Measurements from ENCODE around the gene SOHLH1.

DNA sequence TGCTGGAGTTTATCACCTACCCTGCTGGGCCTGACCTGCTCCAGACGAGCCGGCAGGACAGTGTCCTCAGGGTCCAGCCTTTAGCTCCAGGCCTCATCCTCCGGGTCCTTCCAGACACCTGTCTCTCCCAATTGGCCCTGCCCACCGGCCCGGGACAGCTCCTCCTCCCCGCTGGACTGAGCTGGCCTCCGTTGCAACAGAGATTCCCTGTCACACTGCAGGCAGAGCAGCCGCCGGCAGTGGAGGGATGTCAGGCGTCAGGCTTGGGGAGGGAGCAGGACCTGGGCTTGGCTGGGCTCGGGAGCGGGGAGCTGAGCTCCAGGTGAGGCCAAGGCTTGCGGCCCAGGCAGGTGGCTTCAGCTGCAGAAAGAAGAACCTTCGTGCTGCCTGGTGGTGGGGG lies 4.4 kb upstream of the SOHLH1 start:
- TF ChIP-seq, protein P1, sequence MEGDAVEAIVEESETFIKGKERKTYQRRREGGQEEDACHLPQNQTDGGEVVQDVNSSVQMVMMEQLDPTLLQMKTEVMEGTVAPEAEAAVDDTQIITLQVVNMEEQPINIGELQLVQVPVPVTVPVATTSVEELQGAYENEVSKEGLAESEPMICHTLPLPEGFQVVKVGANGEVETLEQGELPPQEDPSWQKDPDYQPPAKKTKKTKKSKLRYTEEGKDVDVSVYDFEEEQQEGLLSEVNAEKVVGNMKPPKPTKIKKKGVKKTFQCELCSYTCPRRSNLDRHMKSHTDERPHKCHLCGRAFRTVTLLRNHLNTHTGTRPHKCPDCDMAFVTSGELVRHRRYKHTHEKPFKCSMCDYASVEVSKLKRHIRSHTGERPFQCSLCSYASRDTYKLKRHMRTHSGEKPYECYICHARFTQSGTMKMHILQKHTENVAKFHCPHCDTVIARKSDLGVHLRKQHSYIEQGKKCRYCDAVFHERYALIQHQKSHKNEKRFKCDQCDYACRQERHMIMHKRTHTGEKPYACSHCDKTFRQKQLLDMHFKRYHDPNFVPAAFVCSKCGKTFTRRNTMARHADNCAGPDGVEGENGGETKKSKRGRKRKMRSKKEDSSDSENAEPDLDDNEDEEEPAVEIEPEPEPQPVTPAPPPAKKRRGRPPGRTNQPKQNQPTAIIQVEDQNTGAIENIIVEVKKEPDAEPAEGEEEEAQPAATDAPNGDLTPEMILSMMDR (IDR thresholded peaks at IDR 0.05), result no peak
- TF ChIP-seq POLR2AphosphoS5 (IDR thresholded peaks at IDR 0.05) (no peak), POLR2A (IDR thresholded peaks at IDR 0.05) (no peak)

All from sigmoid colon (tissue), 4 donors.